ENCODE results near the gene COL6A2. TPM values are rescaled to one million over a fixed set of nuclear protein-coding genes. Genes with fewer than 3 reads are reported as not detected.

Gene COL6A2
- total and polyA plus RNA-seq, 10 of the 15 experiments (the other 5 are each of a cell fraction or from before 2014, with no cell fraction given), result 0.16 to 1.3 (median 0.34) TPM; not detected in 7

DNA sequence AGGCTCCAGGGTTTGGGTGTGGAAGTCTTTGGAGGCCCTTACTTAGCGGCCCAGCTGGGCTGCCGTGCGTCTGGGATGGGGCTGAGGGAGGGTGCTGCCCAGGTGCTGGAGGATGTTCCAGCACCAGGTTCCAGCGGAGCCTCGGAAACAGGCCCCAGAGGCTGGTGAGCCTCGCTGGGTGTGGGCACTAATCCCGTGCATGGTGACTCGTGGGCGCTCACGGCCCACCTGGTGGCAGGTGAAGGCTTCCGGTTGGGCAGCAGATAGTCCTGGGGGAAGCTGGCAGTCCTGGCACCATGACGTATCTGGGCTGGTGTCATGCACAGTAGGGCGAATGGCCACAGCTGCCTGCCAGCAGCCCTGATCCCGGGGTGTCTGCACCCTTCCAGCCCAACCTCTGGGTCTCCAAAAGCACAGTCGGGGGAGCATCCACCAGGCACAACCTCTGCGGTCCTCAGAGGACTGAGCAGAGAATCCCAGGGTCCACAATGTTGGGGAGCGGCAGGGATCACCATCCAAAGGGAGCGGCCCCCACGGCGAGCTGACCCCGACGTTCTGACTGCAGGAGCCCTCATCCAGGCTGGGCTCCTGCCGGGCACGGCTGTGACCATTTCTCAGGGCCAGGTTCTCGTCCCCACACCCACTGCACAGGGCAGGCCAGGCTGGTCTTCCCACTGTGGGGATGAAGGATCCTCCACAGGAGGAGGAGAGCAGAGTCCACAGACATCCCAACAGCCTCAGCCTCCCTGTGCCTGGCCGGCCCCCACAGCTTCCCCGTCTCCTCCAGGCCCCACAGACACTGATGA is 32.1 kb downstream of the COL6A2 start (continued):
- TF ChIP-seq NFIC (IDR thresholded peaks at IDR 0.05; ENCODE audit: low read depth, low read length) (no peak), MTA3 (IDR thresholded peaks at IDR 0.05; ENCODE audit: borderline replicate concordance, low read length) (no peak), ETV6 (conservative IDR thresholded peaks at IDR 0.05 in 1 of 2, IDR thresholded peaks at IDR 0.05 in 1 of 2; ENCODE audit: borderline replicate concordance in 1 of 2, low read depth in 1 of 2) (no peak), ZNF622 (IDR thresholded peaks at IDR 0.05) (no peak), KDM1A (IDR thresholded peaks at IDR 0.05; ENCODE audit: borderline replicate concordance) (no peak), POLR2AphosphoS2 (IDR thresholded peaks at IDR 0.05; ENCODE audit: low read depth, low read length) (no peak)
- TF ChIP-seq, protein P1, sequence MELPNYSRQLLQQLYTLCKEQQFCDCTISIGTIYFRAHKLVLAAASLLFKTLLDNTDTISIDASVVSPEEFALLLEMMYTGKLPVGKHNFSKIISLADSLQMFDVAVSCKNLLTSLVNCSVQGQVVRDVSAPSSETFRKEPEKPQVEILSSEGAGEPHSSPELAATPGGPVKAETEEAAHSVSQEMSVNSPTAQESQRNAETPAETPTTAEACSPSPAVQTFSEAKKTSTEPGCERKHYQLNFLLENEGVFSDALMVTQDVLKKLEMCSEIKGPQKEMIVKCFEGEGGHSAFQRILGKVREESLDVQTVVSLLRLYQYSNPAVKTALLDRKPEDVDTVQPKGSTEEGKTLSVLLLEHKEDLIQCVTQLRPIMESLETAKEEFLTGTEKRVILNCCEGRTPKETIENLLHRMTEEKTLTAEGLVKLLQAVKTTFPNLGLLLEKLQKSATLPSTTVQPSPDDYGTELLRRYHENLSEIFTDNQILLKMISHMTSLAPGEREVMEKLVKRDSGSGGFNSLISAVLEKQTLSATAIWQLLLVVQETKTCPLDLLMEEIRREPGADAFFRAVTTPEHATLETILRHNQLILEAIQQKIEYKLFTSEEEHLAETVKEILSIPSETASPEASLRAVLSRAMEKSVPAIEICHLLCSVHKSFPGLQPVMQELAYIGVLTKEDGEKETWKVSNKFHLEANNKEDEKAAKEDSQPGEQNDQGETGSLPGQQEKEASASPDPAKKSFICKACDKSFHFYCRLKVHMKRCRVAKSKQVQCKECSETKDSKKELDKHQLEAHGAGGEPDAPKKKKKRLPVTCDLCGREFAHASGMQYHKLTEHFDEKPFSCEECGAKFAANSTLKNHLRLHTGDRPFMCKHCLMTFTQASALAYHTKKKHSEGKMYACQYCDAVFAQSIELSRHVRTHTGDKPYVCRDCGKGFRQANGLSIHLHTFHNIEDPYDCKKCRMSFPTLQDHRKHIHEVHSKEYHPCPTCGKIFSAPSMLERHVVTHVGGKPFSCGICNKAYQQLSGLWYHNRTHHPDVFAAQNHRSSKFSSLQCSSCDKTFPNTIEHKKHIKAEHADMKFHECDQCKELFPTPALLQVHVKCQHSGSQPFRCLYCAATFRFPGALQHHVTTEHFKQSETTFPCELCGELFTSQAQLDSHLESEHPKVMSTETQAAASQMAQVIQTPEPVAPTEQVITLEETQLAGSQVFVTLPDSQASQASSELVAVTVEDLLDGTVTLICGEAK (IDR thresholded peaks at IDR 0.05; ENCODE audit: borderline replicate concordance), result no peak
